Breast epithelium (tissue), 4 donors: ENCODE measurements around the gene CXorf58. TPM values are rescaled to one million over a fixed set of nuclear protein-coding genes. Genes with fewer than 3 reads are reported as not detected.
A peak's percentile ranks its signal among the peaks of the same experiment; 100 is the strongest.

Experiments
- DNase-seq, 2 donors: peaks; one replicate each; pipeline ENCODE4 v3.0.0-alpha.2; 2019; ENCODE audit warnings: low spot score in 2 of 2
- H3K27ac ChIP-seq, 2 donors: fragments of 200-600 bp; sonication (generic) in 1 of 2; one replicate each; pipeline ENCODE4 v1.5.1; 2016 to 2019; ENCODE audit warnings: mild to moderate bottlenecking in 1 of 2
- H3K27me3 ChIP-seq, 2 donors: fragments of 200-600 bp; sonication (generic) in 1 of 2; one replicate each; pipeline versions ENCODE4 v1.5.1 to v1.6.0; 2017 to 2019; ENCODE audit warnings: control low read depth in 1 of 2, mild to moderate bottlenecking in 1 of 2
- H3K36me3 ChIP-seq: fragments of 200-600 bp; one replicate; pipeline ENCODE4 v1.5.1; 2019
- H3K4me1 ChIP-seq, 2 donors: fragments of 200-600 bp; sonication (generic); one replicate each; pipeline ENCODE4 v1.5.1; 2016 to 2019; ENCODE audit warnings: control low read depth in 1 of 2
- H3K4me3 ChIP-seq, 3 donors: fragments of 200-600 bp; sonication (generic); 1 replicate in 2 of 3; 2 replicates in 1 of 3; pipeline ENCODE4 v1.5.1; 2016 to 2019; ENCODE audit warnings: mild to moderate bottlenecking in 3 of 3, moderate library complexity in 2 of 3
- H3K9me3 ChIP-seq, 2 donors: fragments of 200-600 bp; sonication (generic) in 1 of 2; one replicate each; pipeline ENCODE4 v1.5.1; 2016 to 2019; ENCODE audit warnings: control low read depth in 1 of 2
- POLR2A ChIP-seq: fragments of 450-650 bp; IDR thresholded peaks from one replicate; pipeline ENCODE4 v1.6.1; 2016; ENCODE audit warnings: antibody characterized with exemption, mild to moderate bottlenecking, moderate library complexity
- POLR2AphosphoS5 ChIP-seq, 3 donors: sonication (generic); formaldehyde crosslinking; IDR thresholded peaks; one replicate each; pipeline ENCODE4 v1.6.1; 2017; ENCODE audit warnings: antibody characterized with exemption in 3 of 3
- intact Hi-C: fragments of 100-400 bp; cut with DNase I; formaldehyde crosslinking; loops from one replicate; pipeline ENCODE4 v1.15.1; 2023; ENCODE audit warnings: low total_unique reads
- total RNA-seq, 3 donors: library from RNA; depleted of rRNA; stranded (reverse); fragments of >200 nt; gene quantifications; one replicate each; pipeline ENCODE4 v1.1.0, GENCODE V29; 2016
- TF ChIP-seq, protein P1 (sequence below), 3 donors: fragments of 450-650 bp; IDR thresholded peaks; one replicate each; pipeline ENCODE4 v1.5.1; 2016 to 2017; ENCODE audit warnings: antibody characterized with exemption in 3 of 3, mild to moderate bottlenecking in 3 of 3, moderate library complexity in 3 of 3

The CXorf58 gene
- total RNA-seq, 3 donors from 2014 or later: 1.5 TPM; not detected in 2

DNA sequence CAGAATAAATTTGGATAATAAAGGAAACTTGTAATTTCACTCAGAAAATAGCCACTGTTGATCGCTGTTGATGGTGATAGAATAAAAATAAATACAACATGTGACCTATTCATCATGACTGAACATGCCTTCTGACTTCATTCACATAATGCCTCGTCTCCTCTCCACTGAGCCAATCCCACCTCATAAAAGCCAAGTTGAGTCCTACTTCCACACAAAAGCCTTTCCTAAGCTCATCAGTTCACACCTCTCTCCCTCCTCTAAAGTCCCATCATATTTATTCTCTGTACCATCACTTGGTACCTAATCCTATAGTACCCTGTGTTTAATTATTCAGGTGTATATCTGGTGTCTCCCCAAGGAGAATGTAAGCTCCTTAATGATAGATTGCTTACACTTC is 37.8 kb upstream of the CXorf58 start:
- H3K36me3 ChIP-seq: no peaks in the 10 kb centered on the region
- intact Hi-C loops: no loop called here
- TF ChIP-seq POLR2A (no peak), POLR2AphosphoS5 (IDR thresholded peaks at IDR 0.05) (no peak)
- TF ChIP-seq, protein P1, sequence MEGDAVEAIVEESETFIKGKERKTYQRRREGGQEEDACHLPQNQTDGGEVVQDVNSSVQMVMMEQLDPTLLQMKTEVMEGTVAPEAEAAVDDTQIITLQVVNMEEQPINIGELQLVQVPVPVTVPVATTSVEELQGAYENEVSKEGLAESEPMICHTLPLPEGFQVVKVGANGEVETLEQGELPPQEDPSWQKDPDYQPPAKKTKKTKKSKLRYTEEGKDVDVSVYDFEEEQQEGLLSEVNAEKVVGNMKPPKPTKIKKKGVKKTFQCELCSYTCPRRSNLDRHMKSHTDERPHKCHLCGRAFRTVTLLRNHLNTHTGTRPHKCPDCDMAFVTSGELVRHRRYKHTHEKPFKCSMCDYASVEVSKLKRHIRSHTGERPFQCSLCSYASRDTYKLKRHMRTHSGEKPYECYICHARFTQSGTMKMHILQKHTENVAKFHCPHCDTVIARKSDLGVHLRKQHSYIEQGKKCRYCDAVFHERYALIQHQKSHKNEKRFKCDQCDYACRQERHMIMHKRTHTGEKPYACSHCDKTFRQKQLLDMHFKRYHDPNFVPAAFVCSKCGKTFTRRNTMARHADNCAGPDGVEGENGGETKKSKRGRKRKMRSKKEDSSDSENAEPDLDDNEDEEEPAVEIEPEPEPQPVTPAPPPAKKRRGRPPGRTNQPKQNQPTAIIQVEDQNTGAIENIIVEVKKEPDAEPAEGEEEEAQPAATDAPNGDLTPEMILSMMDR (IDR thresholded peaks at IDR 0.05): no peak

DNA sequence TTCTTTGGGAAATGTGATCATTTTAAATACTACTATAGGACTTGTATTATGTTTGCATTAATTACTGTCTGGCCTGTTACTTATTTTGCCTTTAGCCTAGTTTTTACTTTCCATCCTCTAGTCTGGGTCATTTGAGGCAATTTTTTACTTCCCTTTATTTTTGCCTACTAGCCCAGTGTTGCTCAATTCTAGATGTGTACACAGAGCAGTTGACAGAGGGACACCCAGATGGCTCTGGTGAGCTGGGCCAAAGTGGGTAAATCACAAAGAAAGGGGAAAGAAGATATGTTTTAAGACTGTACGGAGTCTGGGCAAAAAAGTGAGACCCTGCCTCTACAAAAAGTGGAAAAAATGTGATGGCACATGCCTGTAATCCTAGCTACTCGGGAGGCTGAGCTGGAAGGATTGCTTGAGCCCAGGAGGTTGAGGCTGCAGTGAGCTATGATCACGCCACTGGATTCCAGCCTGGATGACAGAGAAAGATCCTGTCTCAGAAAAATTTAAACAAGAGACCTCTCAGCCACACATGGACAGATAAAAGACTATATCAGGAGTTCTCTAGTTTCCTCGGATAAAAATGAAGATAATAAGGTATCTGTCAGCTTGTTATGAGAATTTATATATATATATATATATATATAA is 35.8 kb upstream of the CXorf58 start:
- DNase-seq: no peak
- TF ChIP-seq POLR2A (no peak), POLR2AphosphoS5 (IDR thresholded peaks at IDR 0.05) (no peak)
- TF ChIP-seq, protein P1 (IDR thresholded peaks at IDR 0.05): no peak
- Histone ChIP-seq H3K9me3 (no peaks in the 10 kb centered on the region), H3K27me3 (peaks cover 0 to 4% of the 10 kb centered on the region in 2 donors), H3K4me1 (no peaks in the 10 kb centered on the region), H3K4me3 (no peak overlapping the region), H3K36me3 (no peaks in the 10 kb centered on the region), H3K27ac (no peak overlapping the region)
- intact Hi-C loops: no loop called here

More for the DNA sequence above, 37.8 kb upstream of the CXorf58 start:
- H3K27me3 ChIP-seq: peaks cover 0 to 4% of the 10 kb centered on the region in 2 donors
- H3K4me1 ChIP-seq: no peaks in the 10 kb centered on the region
- H3K27ac ChIP-seq: no peak overlapping the region
- no peak for DNase-seq
- no peaks in the 10 kb centered on the region for H3K9me3 ChIP-seq
- no peak overlapping the region for H3K4me3 ChIP-seq

DNA sequence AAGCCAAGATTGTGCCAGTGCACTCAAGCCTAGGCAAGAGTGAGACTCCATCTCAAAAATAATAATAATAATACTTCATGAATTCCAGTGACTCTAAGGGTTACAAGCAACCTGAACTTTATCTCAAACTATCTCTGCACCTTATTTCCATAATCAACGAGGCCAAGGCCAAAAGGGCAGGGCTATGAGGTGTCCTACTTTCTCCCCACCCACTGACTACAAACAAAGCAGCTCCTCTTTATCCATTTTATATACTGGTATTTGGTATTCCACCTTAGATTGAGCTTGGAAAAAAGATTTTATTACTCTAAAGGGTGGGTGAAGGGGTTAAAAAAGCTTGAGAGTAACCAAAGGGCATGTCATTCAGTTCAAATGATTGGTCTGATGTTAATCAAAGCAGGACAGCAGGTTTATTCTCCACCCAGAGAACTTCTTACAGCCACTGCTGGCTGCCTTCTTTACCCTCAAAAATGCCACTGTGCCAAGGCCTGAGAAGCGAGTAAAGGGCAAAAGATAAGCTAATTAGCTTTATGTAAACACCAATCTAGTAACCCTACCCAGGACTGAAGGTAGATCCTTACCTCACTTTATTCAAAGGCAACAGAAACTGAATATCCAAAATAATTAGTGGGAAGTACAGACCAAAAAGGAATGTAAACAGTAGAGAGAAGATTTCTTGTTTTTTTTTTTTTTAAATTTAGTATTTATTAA is 28.3 kb upstream of the CXorf58 start:
- intact Hi-C loops: no loop called here
- H3K4me3 ChIP-seq: no peak overlapping the region
- TF ChIP-seq POLR2AphosphoS5 (IDR thresholded peaks at IDR 0.05) (no peak), POLR2A (no peak)
- TF ChIP-seq, protein P1 (IDR thresholded peaks at IDR 0.05): no peak
- no peaks in the 10 kb centered on the region for H3K4me1 ChIP-seq
- H3K9me3 ChIP-seq: no peaks in the 10 kb centered on the region
- H3K27me3 ChIP-seq: peaks cover 0 to 9% of the 10 kb centered on the region in 2 donors
- H3K27ac ChIP-seq: no peak overlapping the region
- H3K36me3 ChIP-seq: no peaks in the 10 kb centered on the region
- DNase-seq: no peak

DNA sequence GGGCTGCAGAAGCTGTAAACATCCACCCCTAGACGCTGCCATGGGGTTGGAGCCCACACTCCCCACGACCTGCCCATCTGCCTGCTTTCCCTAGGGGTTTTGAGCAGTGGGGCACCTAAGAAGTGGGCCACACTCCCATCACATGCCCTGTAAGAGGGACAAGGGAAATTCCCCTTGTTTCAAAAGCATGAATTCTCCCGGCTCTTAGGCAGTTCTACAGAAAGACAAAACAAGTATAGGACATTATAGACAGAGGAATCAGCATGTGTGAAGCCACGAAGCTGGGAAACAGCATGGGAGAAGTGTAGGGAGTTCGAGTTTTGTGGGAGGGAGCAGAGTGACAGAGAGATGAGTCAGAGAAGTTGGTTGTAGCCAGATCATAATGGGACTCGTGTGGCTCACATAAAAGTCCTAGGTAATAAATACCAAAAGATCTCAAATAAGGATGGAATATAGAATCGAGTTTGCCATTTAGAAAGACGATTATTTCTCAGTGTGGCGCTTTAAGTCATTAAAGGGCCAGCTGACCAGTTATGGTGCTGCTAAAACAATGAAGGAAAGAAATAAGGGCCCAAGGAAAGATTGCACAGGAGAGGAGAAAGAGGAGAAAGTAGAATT is 24.0 kb upstream of the CXorf58 start:
- intact Hi-C loops: no loop called here
- TF ChIP-seq POLR2AphosphoS5 (IDR thresholded peaks at IDR 0.05) (no peak), POLR2A (no peak)
- TF ChIP-seq, protein P1 (IDR thresholded peaks at IDR 0.05): no peak
- H3K27ac ChIP-seq: peak overlapping the region; percentile 11 to 38

More for the DNA sequence above, 24.0 kb upstream of the CXorf58 start:
- Histone ChIP-seq H3K36me3 (no peaks in the 10 kb centered on the region), H3K27me3 (peaks cover 0 to 32% of the 10 kb centered on the region in 2 donors), H3K4me1 (no peaks in the 10 kb centered on the region), H3K9me3 (no peaks in the 10 kb centered on the region), H3K4me3 (peak overlapping the region in 1 of 3 donors; percentile 35)
- no peak for DNase-seq
